OCI-LY1 (cell line): ENCODE measurements around the gene ATAT1.

Source experiments
- EZH2 ChIP-seq: fragments of 200-600 bp; sonication (generic), shearing (Covaris generic); IDR thresholded peaks from 2 replicates; pipeline ENCODE4 v1.8.0; 2017; ENCODE audit warnings: borderline replicate concordance, mixed run types, mild to moderate bottlenecking, antibody characterized with exemption, low read length, moderate library complexity, mixed read lengths
- TF ChIP-seq, protein P1 (sequence below): fragments of 200-600 bp; sonication (generic), shearing (Covaris generic); IDR thresholded peaks from 2 replicates; pipeline ENCODE4 v1.5.1; 2017; ENCODE audit warnings: mild to moderate bottlenecking, antibody characterized with exemption, low read length, moderate library complexity, mixed read lengths

GRCh38 chr6:30689985-30690384, 63.3 kb downstream of the ATAT1 start:
- TF ChIP-seq, protein P1, sequence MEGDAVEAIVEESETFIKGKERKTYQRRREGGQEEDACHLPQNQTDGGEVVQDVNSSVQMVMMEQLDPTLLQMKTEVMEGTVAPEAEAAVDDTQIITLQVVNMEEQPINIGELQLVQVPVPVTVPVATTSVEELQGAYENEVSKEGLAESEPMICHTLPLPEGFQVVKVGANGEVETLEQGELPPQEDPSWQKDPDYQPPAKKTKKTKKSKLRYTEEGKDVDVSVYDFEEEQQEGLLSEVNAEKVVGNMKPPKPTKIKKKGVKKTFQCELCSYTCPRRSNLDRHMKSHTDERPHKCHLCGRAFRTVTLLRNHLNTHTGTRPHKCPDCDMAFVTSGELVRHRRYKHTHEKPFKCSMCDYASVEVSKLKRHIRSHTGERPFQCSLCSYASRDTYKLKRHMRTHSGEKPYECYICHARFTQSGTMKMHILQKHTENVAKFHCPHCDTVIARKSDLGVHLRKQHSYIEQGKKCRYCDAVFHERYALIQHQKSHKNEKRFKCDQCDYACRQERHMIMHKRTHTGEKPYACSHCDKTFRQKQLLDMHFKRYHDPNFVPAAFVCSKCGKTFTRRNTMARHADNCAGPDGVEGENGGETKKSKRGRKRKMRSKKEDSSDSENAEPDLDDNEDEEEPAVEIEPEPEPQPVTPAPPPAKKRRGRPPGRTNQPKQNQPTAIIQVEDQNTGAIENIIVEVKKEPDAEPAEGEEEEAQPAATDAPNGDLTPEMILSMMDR, result no peak
- no peak for TF ChIP-seq EZH2
